Mucosa of descending colon (tissue), 3 donors: ENCODE data around the gene SLC25A21. TPM values are rescaled to one million over a fixed set of nuclear protein-coding genes. Genes with fewer than 3 reads are reported as not detected.
A peak's percentile ranks its signal among the peaks of the same experiment; 100 is the strongest.

Experiments used
- ATAC-seq: fragments of 200-7000 bp; cut with Tn5 transposase; one replicate; pipeline ENCODE4 v1.9.1; 2020; ENCODE audit warnings: mild to moderate bottlenecking, moderate library complexity
- DNase-seq, 3 donors: peaks; one replicate each; pipeline ENCODE4 v3.0.0-alpha.2; 2020
- H3K36me3 ChIP-seq: fragments of 200-600 bp; one replicate; pipeline ENCODE4 v1.8.0; 2021; ENCODE audit warnings: low read depth, mild to moderate bottlenecking
- H3K4me1 ChIP-seq: fragments of 200-600 bp; one replicate; pipeline ENCODE4 v1.8.0; 2021; ENCODE audit warnings: low read depth, mild to moderate bottlenecking
- H3K4me3 ChIP-seq: fragments of 200-600 bp; one replicate; pipeline ENCODE4 v1.8.0; 2021; ENCODE audit warnings: mild to moderate bottlenecking
- H3K9me3 ChIP-seq: fragments of 200-600 bp; one replicate; pipeline ENCODE4 v1.8.0; 2021; ENCODE audit warnings: mild to moderate bottlenecking
- intact Hi-C, 2 donors: fragments of 100-400 bp; cut with DNase I in 1 of 2; cut with micrococcal nuclease in 1 of 2; formaldehyde crosslinking; loops; one replicate each; pipeline versions ENCODE4 v1.11.0 to v1.11.1; 2022; cut with DNase I, micrococcal nuclease
- total RNA-seq, 3 donors: library from RNA; stranded (reverse); fragmentation: NEBNext Ultra II Directional in 2 of 3; extraction: Animal tissue kit (Norgen Biotek cat#: 25700) in 2 of 3; gene quantifications; one replicate each; pipeline versions ENCODE4 v1.2.1 to v1.2.4, GENCODE V29; 2021 to 2023
- TF ChIP-seq, protein P1 (sequence below): fragments of 200-600 bp; IDR thresholded peaks from one replicate; pipeline ENCODE4 v1.8.0; 2022; ENCODE audit warnings: antibody characterized with exemption, mild to moderate bottlenecking
- donor health status: DM: no; HTN: no; CAD: no; lungs with moderate emphysema.
- donor health status: DM: no; HTN: no; CAD: no.
- donor health status: DM: no; HTN: yes; CAD: no.

The SLC25A21 gene
- total RNA-seq, 3 donors from 2014 or later: 0.31 to 1.4 (median 0.61) TPM

DNA sequence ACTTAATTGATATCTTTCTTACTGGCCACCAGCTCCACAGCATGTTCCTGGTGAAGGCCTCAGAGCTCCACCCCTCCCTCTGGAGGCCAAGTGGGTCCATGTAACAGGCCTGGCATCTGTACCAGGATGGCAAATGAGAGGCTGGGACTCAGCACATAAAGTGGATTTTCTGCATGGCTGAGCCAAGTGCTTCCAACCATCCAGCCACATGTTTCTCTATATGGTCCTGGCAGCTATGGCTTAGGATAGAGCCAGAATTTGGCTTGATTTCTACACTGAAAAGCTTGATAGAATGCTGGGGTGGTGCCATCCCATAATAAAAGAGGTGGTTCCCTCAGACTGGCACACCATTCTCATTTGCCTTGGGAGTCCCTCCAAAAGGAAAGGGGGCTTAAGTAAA is 416.6 kb downstream of the SLC25A21 start:
- DNase-seq: no peak
- no peak for ATAC-seq
- no peak overlapping the region for H3K4me3 ChIP-seq
- H3K4me1 ChIP-seq: no peaks in the 10 kb centered on the region
- H3K9me3 ChIP-seq: no peaks in the 10 kb centered on the region
- intact Hi-C loops: no loop called here
- H3K36me3 ChIP-seq: no peaks in the 10 kb centered on the region
- TF ChIP-seq, protein P1, sequence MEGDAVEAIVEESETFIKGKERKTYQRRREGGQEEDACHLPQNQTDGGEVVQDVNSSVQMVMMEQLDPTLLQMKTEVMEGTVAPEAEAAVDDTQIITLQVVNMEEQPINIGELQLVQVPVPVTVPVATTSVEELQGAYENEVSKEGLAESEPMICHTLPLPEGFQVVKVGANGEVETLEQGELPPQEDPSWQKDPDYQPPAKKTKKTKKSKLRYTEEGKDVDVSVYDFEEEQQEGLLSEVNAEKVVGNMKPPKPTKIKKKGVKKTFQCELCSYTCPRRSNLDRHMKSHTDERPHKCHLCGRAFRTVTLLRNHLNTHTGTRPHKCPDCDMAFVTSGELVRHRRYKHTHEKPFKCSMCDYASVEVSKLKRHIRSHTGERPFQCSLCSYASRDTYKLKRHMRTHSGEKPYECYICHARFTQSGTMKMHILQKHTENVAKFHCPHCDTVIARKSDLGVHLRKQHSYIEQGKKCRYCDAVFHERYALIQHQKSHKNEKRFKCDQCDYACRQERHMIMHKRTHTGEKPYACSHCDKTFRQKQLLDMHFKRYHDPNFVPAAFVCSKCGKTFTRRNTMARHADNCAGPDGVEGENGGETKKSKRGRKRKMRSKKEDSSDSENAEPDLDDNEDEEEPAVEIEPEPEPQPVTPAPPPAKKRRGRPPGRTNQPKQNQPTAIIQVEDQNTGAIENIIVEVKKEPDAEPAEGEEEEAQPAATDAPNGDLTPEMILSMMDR: no peak

DNA sequence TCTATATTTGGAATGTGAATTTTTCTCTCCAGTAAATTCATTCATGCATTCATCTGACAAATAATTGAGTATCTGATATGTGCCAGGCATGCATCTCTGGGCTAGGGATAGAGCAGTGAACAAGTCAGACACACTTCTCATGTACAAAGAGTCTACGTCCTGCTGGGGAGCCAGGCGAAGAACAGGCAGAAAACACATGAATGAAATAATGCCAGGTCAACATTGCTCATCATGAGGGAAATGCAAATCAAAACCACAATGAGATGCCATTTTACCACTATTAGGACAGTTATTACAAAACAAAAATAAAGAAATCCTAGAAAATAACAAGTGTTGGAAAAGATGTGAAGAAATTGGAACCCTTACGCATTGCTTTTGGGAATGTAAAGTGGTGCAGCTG is 420.5 kb downstream of the SLC25A21 start:
- TF ChIP-seq, protein P1: no peak
- no peak overlapping the region for H3K4me3 ChIP-seq
- no peaks in the 10 kb centered on the region for H3K4me1 ChIP-seq
- H3K36me3 ChIP-seq: no peaks in the 10 kb centered on the region
- H3K9me3 ChIP-seq: no peaks in the 10 kb centered on the region
- intact Hi-C loops: loop anchor here in 1 of 2 donors (5.0 kb wide), 1 partner anchor 195 kb away; no protein-coding TSS in a partner anchor
- DNase-seq: no peak
- no peak for ATAC-seq

DNA sequence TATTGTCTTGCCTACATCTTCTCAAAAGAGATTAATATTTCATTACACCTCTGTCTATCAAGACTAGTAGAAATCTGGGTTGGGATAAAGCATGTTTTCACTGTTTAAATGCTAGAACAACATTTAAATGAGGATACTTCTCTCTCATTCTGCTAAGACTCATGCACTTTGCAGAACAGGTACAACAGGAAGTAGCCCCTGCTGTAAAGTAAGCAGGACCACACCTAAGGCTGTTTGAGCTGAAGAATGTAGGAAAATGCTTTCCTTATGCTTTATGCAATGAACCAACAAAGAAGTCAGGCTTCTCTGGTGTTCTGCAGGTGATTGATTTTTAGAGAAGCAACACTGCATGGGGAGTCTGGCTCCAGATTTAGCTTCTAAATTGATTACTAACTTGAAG is 421.3 kb downstream of the SLC25A21 start:
- ATAC-seq (peak; percentile 98), DNase-seq (peak in 1 of 3 donors; percentile 69)
- H3K9me3 ChIP-seq: no peaks in the 10 kb centered on the region
- TF ChIP-seq, protein P1: no peak
- H3K4me3 ChIP-seq: no peak overlapping the region
- intact Hi-C loops: loop anchor here in 1 of 2 donors (5.0 kb wide), 1 partner anchor 194 kb away; no protein-coding TSS in a partner anchor
- H3K36me3 ChIP-seq: no peaks in the 10 kb centered on the region
- no peaks in the 10 kb centered on the region for H3K4me1 ChIP-seq

DNA sequence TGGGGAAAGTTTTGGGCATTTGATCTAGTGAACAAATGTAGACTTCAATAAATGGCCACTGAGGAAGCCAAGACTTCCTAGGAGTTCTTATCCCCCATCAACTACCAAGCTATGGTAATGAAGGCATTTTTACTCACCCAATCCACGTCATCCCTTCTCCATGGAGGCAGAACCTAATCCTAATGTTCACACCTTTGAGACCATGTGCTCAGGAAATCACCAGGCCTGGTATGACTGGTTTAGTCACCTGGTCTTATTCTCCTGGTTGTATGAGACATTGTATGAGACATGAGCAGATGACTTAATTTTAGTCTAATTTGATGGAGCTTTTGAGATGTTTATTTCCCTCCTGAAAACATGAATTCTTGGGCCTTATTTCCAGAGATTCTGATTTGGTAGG is 422.2 kb downstream of the SLC25A21 start:
- intact Hi-C loops: loop anchor here in 1 of 2 donors (5.0 kb wide), 1 partner anchor 193 kb away; no protein-coding TSS in a partner anchor
- Histone ChIP-seq H3K36me3 (no peaks in the 10 kb centered on the region), H3K4me3 (no peak overlapping the region), H3K9me3 (no peaks in the 10 kb centered on the region), H3K4me1 (no peaks in the 10 kb centered on the region)
- no peak for ATAC-seq
- TF ChIP-seq, protein P1: no peak
- DNase-seq: no peak

DNA sequence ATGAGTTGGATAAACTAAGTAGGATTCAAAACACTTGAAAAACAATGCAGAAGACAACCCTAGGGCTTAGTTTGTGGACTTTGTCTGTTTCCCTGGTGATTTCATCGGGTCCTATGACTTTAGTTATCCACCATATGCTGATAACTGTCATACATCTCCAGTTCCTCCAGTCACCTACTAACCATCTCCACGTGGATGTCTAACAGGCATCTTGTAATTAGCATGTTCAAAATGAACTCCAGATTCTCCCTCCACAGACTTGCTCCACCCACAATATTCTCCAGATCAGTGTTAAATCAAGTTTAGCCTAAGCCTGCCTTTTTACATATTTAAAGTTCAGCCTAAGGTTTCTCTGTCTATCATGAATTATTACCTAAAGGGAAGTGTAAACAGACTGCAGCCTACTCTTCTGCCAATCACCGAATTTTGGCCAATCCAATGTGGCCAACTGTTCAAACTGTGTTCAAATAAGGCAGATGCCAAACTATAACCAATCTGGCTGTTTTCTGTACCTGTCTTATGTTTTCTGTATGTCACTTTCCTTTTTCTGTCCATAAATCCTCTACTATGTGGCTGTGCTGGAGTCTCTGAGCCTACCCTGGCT is 423.7 kb downstream of the SLC25A21 start:
- Histone ChIP-seq H3K36me3 (no peaks in the 10 kb centered on the region), H3K9me3 (peaks cover 5% of the 10 kb centered on the region), H3K4me3 (no peak overlapping the region), H3K4me1 (no peaks in the 10 kb centered on the region)
- ATAC-seq (no peak), DNase-seq (no peak)
- TF ChIP-seq, protein P1: no peak
- intact Hi-C loops: no loop called here
